OCI-LY7 (cell line): ENCODE measurements around the gene FAP. TPM values are rescaled to one million over a fixed set of nuclear protein-coding genes. Genes with fewer than 3 reads are reported as not detected.

Source experiments
- Bru-seq: library from RNA; stranded (reverse); fragments of 400-500 nt; gene quantifications from one replicate; lab custom pipeline; 2021; lab: Mats Ljungman, UMichigan
- BruChase-seq, 2 experiments: library from RNA; stranded (reverse); fragments of 400-500 nt; gene quantifications; one replicate each; lab custom pipeline; 2021; lab: Mats Ljungman, UMichigan
- BruUV-seq: library from RNA; stranded (reverse); fragments of 400-500 nt; replicated peaks from 2 replicates; lab custom pipeline; 2021; lab: Mats Ljungman, UMichigan
- CTCF ChIA-PET: fragments of 300-600 bp; sonication (Branson Sonifier 250); formaldehyde crosslinking; loops from one replicate; lab custom pipeline; 2022; ENCODE audit warnings: antibody characterized with exemption; ENCODE audit not compliant: unreplicated experiment; lab: Charles Lee
- POLR2A ChIA-PET: fragments of 300-600 bp; sonication (Branson Sonifier 250); formaldehyde crosslinking; loops from one replicate; lab custom pipeline; 2022; ENCODE audit warnings: antibody characterized with exemption; lab: Charles Lee
- DNase-seq: peaks from one replicate; pipeline ENCODE4 v3.0.0-alpha.2; 2015; ENCODE audit warnings: low spot score
- H2AFZ ChIP-seq: fragments of 200-600 bp; sonication (generic), shearing (Covaris generic); 2 replicates; pipeline ENCODE4 v1.6.1; 2014; ENCODE audit warnings: mild to moderate bottlenecking, antibody characterized with exemption, low read length, moderate library complexity
- H3K27ac ChIP-seq: fragments of 200-600 bp; sonication (generic); 2 replicates; pipeline ENCODE4 v1.5.1; 2014; ENCODE audit warnings: mixed run types, low read depth, mild to moderate bottlenecking, moderate library complexity, low read length, inconsistent platforms; ENCODE audit not compliant: poor library complexity, severe bottlenecking
- H3K36me3 ChIP-seq: fragments of 200-600 bp; sonication (generic); 2 replicates; pipeline ENCODE4 v1.6.1; 2014; ENCODE audit warnings: mild to moderate bottlenecking, antibody characterized with exemption, low read length, moderate library complexity, mixed read lengths; ENCODE audit not compliant: insufficient read depth
- H3K4me1 ChIP-seq: fragments of 200-600 bp; sonication (generic); 2 replicates; pipeline ENCODE4 v1.5.1; 2014; ENCODE audit warnings: mild to moderate bottlenecking, low read length; ENCODE audit not compliant: insufficient read depth, poor library complexity, severe bottlenecking
- H3K4me2 ChIP-seq: fragments of 200-600 bp; sonication (generic); 2 replicates; pipeline ENCODE4 v1.6.1; 2014; ENCODE audit warnings: mild to moderate bottlenecking, low read length
- H3K4me3 ChIP-seq: fragments of 200-600 bp; sonication (generic); 2 replicates; pipeline ENCODE4 v1.5.1; 2014; ENCODE audit warnings: mild to moderate bottlenecking, low read depth, low read length; ENCODE audit not compliant: poor library complexity, severe bottlenecking
- H3K79me2 ChIP-seq: fragments of 200-600 bp; sonication (generic); 2 replicates; pipeline ENCODE4 v1.6.1; 2016; ENCODE audit warnings: low read depth, mild to moderate bottlenecking, low read length, moderate library complexity, mixed read lengths; ENCODE audit not compliant: insufficient read depth
- H3K9me2 ChIP-seq: fragments of 200-600 bp; sonication (generic); 2 replicates; pipeline ENCODE4 v1.6.1; 2016; ENCODE audit warnings: mild to moderate bottlenecking, low read length, mixed read lengths; ENCODE audit not compliant: insufficient read depth
- H3K9me3 ChIP-seq: fragments of 200-600 bp; sonication (generic); 2 replicates; pipeline ENCODE4 v1.6.1; 2014; ENCODE audit warnings: mild to moderate bottlenecking, mixed run types, low read length, mixed read lengths
- H4K20me1 ChIP-seq: fragments of 200-600 bp; sonication (generic); 2 replicates; pipeline ENCODE4 v1.6.1; 2014; ENCODE audit warnings: mild to moderate bottlenecking, antibody characterized with exemption, low read length, moderate library complexity, mixed read lengths; ENCODE audit not compliant: insufficient read depth
- CTCF ChIP-seq: fragments of 200-600 bp; sonication (generic); conservative IDR thresholded peaks from 2 replicates; pipeline ENCODE4 v1.5.1; 2014; ENCODE audit warnings: mild to moderate bottlenecking, antibody characterized with exemption, low read length, moderate library complexity, mixed read lengths
- EZH2phosphoT487 ChIP-seq: fragments of 200-600 bp; sonication (generic); IDR thresholded peaks from 2 replicates; pipeline ENCODE4 v1.6.1; 2018; ENCODE audit warnings: low read depth, borderline replicate concordance, mild to moderate bottlenecking, mixed run types, antibody characterized with exemption, low read length, moderate library complexity, mixed read lengths
- intact Hi-C: fragments of 100-400 bp; cut with micrococcal nuclease; formaldehyde crosslinking; loops from one replicate; pipeline ENCODE4 v1.10.0; 2022; ENCODE audit not compliant: unreplicated experiment
- long read RNA-seq: library from polyadenylated mRNA; stranded (forward); transcript quantifications from one replicate; pipeline ENCODE4 v2.0.0, GENCODE V29; 2022
- total RNA-seq, 2 experiments: library from RNA; depleted of rRNA in 1 of 2; stranded (reverse); fragments of >200 nt in 1 of 2; shearing (Covaris generic) in 1 of 2; gene quantifications; 2 replicates each; pipeline ENCODE4 v1.2.3, GENCODE V29; 2014 to 2022

The FAP gene
- not detected in 2 replicates for total RNA-seq (2014; rRNA removed; shearing (Covaris generic))
- total RNA-seq (2022), result not detected in 2 replicates
- percentile 6 among the genes with signal in this experiment for Bru-seq, nascent RNA
- BruChase-seq, experiment 1, labeled RNA remaining after a 6-hour chase, result percentile 7 among the genes with signal in this experiment
- percentile 15 among the genes with signal in this experiment for BruChase-seq, experiment 2, labeled RNA remaining after a 2-hour chase
- long read RNA-seq, result 0 reads

- Histone ChIP-seq H3K36me3 (no peaks in the 10 kb centered on the region), H3K27ac (no peak within 1 kb of the TSS), H3K9me2 (no peaks in the 10 kb centered on the region), H3K4me3 (no peak within 1 kb of the TSS), H3K79me2 (no peaks in the 10 kb centered on the region), H3K9me3 (no peaks in the 10 kb centered on the region), H4K20me1 (no peaks in the 10 kb centered on the region), H3K4me2 (no peak within 1 kb of the TSS), H3K4me1 (no peaks in the 10 kb centered on the region), H2AFZ (no peak within 1 kb of the TSS)
- no TSS peak for BruUV-seq
- ChIA-PET CTCF (no interaction called here), POLR2A (no interaction called here)
- DNase-seq, result no peak
- intact Hi-C loops, result no loop called here
- TF ChIP-seq CTCF (no peak), EZH2phosphoT487 (no peak)
Measured at GRCh38 chr2:162243294-162243693, at the start of gene FAP. Gene FAP, minus strand, starts transcription at chr2:162243445. Its CDS starts 118 bp downstream, at chr2:162243327.

GRCh38 chr2:162291748-162292147 lies 48.5 kb upstream of the FAP start:
- intact Hi-C loops, result no loop called here
- H3K36me3 ChIP-seq, result no peaks in the 10 kb centered on the region

More at GRCh38 chr2:162291748-162292147, 48.5 kb upstream of the FAP start:
- POLR2A ChIA-PET, result interaction anchor here (1.0 to 1.7 kb wide), 3 partner anchors 14 to 34 kb away, joined by 3 to 6 read pairs (median 3); no protein-coding TSS in a partner anchor
- no peak overlapping the region for H3K27ac ChIP-seq
- no peak overlapping the region for H3K4me2 ChIP-seq
- CTCF ChIA-PET, result no interaction called here
- H3K4me3 ChIP-seq, result no peak overlapping the region
- no peaks in the 10 kb centered on the region for H3K9me2 ChIP-seq
- H3K79me2 ChIP-seq, result no peaks in the 10 kb centered on the region
- BruUV-seq, result no TSS peak
- no peaks in the 10 kb centered on the region for H3K4me1 ChIP-seq
- H4K20me1 ChIP-seq, result no peaks in the 10 kb centered on the region
- H2AFZ ChIP-seq, result no peak overlapping the region
- TF ChIP-seq CTCF (no peak), EZH2phosphoT487 (no peak)
- DNase-seq, result no peak
- no peaks in the 10 kb centered on the region for H3K9me3 ChIP-seq
